Eye (tissue), 1 donor: ENCODE results near the gene EI24.
"Not testable (repeated sequence)": the region's sequence is repeated elsewhere in the genome, so short reads cannot be mapped to it uniquely, and the experiment has no call there.

Source experiments
- DNase-seq: peaks from one replicate; pipeline ENCODE4 v3.0.0-alpha.2; 2015

The EI24 gene

GRCh38 chr11:125568970-125569914 lies at the start of gene EI24:
TSS of gene EI24 (plus strand) at chr11:125569477. CDS start at chr11:125572528, 3,051 bp downstream.
- DNase-seq, result peak; percentile 95

- no peak for DNase-seq
Measured at GRCh38 chr11:125519860-125520834, 49.1 kb upstream of the EI24 start.

DNA sequence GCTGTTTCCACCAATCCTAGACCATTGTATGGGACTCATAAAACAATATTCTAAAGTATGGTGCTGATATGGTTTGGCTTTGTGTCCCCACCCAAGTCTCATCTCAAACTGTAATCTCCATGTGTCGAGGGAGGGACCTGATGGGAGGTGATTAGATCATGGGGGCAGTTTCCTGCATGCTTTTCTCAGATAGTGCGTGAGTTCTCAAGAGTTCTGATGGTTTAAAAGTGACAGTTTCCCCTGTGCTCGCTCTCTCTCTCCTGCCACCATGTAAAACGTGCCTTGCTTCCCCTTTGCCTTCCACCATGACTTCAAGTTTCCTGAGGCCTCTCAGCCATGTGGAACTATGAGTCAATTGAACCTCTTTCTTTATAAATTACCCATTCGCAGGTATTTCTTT lies 44.0 kb upstream of the EI24 start:
- no peak for DNase-seq

DNA sequence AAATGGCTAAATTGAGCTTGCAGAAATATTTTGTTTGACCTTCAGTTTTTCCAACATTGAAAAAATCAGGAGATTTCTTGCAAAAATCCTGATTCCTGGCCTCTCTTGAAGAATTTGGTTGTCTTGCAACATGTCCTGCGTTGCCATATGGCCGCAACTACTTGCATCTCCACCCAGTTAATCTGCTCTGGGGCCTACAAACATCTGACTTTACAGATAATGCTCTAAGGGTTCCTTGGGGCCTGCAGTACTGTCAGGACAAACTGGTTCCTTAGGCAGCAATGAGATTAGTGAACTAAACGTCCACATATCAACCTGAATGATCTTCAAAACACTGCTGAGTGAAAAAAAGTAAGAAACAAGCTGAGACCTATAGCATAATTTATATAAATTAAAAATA lies 36.6 kb upstream of the EI24 start:
- no peak for DNase-seq

- DNase-seq, result no peak
Measured at GRCh38 chr11:125535585-125535984, 33.7 kb upstream of the EI24 start.

GRCh38 chr11:125536834-125537233 lies 32.4 kb upstream of the EI24 start:
- DNase-seq, result not testable (repeated sequence)

DNA sequence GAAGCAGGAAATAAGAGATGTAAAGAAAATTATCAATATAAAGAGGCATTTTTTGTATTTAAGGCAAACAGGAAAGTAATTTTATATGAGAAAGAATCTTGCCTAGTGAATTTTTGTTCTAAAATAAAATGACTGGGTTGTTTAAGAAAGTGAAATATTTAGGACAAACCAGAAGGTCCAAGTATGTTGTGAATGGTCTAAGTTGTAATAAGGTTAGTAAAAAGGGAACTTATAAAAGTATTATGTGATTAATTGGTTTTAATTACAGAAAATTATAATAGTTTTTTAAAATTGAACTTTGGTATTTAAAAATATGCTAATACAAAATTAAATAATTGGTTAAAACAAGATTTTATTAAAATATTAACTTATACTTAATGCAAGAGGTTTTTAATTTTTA lies 26.6 kb upstream of the EI24 start:
- DNase-seq, result no peak

DNA sequence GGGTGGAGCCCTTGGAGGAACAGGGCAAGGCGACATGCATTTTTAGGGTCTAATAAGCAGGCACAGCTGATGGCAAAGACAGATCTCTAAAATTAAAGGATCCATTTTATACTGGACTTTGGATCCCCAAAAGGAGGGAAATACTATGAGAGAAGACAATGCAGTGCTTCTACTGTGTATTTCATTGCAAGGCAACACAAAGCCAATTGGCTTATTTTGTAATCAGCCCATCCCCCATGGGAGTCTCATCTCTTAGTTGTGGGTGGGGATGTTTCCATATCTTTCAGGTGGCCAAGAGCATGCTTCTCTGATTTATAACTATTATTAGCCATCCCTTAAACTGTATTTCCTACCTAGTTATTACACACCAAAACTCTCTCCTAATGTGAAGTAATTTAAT lies 18.5 kb upstream of the EI24 start:
- DNase-seq, result no peak

- DNase-seq, result no peak
Measured at GRCh38 chr11:125551835-125552342, 17.4 kb upstream of the EI24 start.

- DNase-seq, result no peak
Measured at GRCh38 chr11:125552927-125553326, 16.4 kb upstream of the EI24 start.

DNA sequence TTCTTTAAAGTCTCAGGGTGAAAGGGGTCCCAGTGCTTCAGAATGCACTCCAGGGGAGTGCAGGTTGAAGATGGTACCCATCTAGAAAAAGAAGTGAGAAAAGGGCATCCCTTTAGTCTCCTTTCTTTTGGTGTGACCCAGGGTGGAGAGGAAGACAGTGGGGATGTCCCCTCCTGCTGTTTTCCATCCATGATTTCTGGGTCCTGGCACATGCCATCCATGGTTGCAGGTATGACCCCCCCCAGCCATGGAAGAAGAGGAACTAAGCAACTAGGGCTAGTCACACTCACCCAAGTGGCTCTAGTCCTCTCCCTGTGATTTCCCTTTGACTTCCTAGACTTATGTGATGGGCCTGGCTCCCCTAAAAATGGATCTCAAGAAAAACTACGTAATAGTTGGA lies 15.9 kb upstream of the EI24 start:
- no peak for DNase-seq

DNA sequence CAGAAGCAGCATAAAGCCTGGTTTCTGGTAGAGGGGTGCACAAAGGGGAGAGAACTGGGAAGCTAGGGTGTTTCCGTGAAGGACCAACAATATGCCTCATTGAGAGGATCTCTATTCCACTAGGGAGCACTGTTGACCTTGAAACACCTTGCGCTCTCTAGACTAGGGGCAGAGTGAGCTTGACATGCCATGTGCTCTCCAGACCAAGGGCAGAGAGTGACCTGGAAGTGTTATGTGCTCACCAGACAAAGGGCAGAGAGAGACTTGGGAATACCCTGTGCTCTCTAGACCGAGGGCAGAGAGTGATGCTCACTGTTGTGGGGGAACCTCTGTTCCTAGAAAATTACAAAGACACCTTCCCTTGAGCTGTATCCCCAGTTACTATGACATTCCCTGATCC lies 15.2 kb upstream of the EI24 start:
- DNase-seq, result no peak

DNA sequence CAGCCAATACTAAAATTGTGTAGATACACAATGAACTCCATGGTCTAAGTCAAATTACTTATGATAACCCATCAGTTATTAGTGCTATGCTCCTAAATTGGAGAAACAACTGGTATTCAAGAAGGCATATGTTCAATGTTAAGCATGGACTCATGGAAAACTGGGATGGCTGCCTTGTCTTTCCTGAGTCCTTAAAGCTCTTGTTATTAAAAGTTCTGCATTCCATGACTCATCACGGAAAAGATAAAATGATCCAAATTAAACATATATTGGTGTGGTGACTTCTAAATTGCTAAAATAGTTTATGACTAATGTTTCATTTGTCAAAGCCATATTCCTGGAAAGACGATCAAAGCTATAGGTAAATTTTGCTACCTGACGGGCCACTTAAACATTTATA lies 9.4 kb upstream of the EI24 start:
- no peak for DNase-seq

DNA sequence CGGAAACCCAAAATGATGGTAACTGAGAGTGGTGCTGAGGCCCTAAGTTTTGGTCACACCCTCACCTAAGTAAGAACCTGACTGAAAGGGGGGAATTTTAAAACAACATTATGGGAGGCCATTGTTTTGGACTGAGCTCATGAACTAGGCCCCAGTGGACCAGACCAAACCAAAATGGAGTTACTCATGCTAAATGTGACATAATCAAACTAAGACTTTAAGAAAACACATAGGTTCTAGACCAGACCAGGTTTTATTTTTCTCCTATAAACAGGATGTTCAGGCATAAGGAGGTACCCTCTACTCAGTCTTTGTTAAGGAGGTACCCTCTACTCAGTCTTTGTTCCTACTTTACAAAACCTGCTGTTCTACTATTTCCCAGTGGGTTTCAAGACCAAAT lies 7.4 kb upstream of the EI24 start:
- DNase-seq, result no peak

GRCh38 chr11:125562430-125562829 lies 6.8 kb upstream of the EI24 start:
- no peak for DNase-seq

DNA sequence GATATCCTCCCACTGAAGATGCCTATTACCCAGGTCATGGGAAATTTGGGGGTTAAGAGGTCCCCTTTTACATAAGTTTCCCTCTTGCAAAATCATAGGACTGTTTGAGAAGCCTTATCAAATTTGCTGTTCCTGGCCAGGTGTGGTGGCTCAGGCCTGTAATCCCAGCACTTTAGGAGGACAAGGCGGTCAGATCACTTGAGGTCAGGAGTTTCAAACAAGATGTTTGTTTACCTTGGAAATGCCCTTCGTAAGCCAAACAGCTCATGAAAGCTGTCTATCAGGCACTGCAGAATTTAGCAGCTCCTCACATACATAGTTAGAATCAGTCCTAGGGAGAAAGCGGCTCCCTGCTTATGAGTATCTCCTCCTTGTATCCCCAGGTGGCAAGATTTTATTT lies 4.9 kb upstream of the EI24 start:
- no peak for DNase-seq

DNA sequence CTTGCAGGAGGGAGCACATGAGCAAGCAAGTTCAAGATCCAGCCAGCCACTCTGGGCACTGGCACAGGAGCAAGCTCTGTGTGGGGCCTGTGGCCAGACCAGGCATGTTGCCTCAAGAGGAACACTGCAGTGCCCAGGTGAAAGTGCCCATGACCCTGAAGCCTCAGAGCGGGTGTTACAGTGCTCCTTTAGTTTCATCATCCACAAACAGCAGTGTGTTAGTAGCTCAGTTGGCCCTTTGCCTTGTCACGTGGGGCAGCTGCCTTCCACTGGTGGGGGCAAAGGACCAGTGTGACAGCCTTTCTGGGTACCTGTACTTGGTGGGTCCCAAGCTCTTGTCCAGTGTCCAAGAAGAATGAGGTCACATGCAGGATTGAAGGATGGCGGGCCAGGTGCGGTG lies 3.0 kb upstream of the EI24 start:
- DNase-seq, result no peak

GRCh38 chr11:125569915-125570621 lies 791 bp downstream of the EI24 start:
- no peak for DNase-seq

- no peak for DNase-seq
Measured at GRCh38 chr11:125570952-125571351, 1.7 kb downstream of the EI24 start.

DNA sequence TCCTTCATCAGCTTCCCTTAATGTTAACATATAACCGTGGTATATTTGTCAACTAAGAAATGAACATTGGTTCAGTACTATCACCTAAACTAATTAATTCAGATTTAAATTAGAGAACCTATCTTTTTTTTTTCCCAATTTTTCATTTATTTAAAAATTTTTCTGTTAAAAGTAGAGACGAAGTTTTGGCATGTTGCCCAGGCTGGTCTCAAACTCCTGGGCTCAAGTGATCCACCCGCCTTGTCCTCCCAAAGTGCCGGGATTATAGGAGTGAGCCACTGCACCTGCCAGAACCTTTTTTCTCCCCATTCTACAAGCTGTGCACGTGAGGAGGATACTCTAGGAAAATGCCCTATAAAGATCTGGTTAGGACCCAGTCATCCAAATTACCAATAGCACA lies 3.6 kb downstream of the EI24 start:
- no peak for DNase-seq

DNA sequence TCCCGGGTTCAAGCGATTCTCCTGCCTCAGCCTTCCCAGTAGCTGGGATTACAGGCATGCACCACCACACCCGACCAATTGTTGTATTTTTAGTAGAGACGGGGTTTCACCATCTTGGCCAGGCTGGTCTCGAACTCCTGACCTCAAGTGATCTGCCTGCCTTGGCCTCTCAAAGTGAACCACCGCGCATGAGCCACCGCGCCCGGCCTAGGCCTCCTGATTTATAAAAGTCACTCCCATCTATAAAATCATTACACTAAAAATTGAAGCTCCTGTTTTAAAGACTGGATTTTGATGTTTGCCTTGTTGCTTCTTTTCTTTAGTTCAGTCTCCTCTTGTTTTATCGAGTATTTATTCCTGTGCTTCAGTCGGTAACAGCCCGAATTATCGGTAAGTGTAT lies 7.9 kb downstream of the EI24 start:
- DNase-seq, result not testable (repeated sequence)

DNA sequence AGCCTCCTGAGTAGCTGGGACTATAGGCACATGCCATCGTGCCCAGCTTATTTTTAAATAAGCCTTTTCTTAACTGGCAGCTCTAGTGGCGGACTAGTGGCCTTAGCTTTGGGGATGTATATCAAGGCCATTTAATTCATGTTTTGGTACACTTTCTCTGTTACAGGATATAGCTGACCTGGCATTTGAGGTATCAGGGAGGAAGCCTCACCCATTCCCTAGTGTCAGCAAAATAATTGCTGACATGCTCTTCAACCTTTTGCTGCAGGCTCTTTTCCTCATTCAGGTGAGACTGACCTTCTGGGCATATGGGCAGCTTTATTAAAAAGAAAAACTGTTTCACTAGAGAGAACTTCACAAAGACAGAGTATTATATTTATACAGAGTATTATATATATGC lies 9.5 kb downstream of the EI24 start:
- DNase-seq, result no peak

DNA sequence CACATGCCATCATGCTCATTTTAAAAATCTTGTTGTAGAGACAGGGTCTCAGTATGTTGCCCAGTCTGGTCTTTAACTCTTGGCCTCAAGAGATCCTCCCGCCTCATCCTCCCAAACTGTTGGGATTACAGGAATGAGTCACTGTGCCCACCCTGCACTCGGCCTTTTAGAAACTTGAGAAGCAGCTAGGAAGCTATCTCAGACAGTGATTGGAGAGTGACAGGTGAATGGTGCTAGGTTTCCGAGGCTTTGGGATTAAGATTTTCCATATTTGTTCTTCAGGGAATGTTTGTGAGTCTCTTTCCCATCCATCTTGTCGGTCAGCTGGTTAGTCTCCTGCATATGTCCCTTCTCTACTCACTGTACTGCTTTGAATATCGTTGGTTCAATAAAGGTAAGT lies 10.5 kb downstream of the EI24 start:
- DNase-seq, result no peak
